GM19468 (cell line): ENCODE results near the gene SEMA3A.

Source experiments
- ATAC-seq: cut with Tn5 transposase; IDR thresholded peaks from one replicate; pipeline ENCODE4 v1.9.1; 2021; ENCODE audit warnings: mild to moderate bottlenecking, moderate library complexity, moderate number of reproducible peaks; ENCODE audit not compliant: unreplicated experiment; ENCODE audit errors: extremely low read depth

Gene SEMA3A

DNA sequence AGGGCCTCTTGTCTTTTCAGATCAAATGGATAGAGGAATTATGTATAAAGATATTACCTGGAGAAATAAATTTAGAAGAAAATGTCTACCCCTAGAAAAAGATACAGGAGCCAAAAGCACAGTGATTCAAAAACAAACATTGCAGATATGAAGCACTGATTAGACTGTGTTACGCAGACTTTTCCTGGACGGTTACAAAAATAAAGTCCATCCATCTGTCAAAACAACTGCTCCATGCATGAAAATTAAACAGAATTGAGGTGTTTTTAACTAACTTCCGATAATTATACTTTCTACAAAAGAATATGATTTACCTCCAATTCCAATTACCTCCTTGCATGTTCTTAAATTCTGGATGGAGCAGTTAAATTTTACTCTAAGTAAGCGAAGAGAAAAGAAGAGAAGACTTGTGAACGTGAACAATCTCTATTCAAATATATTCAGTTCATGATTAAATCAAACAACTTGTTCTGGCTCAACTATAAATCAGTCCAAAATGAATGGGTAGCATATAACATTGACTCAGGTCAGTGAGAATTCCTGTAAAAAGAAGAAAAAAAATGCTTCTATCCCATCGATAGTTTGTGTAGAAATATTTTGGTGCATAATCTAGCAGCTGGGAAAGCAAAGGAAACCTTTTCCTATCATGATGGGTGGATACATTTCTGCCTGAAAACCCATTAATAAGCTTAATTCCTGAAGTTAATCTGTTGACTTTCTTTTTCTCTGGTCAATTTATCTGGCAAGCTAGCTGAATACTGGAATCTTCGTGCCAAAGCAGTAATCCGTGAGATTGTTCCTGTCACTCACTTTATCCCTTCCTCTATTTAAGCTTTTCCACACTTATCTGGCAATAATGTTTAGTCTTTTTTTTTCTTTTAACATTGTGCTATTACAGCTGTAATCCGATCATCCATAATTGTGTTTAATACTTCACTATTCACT lies 80.4 kb downstream of the SEMA3A start:
- no peak for ATAC-seq

GRCh38 chr7:84113286-84113685 lies 81.3 kb downstream of the SEMA3A start:
- no peak for ATAC-seq

GRCh38 chr7:84112771-84113170 lies 81.8 kb downstream of the SEMA3A start:
- ATAC-seq, result no peak

- ATAC-seq, result no peak
Measured at GRCh38 chr7:84111842-84112241, 82.7 kb downstream of the SEMA3A start.

DNA sequence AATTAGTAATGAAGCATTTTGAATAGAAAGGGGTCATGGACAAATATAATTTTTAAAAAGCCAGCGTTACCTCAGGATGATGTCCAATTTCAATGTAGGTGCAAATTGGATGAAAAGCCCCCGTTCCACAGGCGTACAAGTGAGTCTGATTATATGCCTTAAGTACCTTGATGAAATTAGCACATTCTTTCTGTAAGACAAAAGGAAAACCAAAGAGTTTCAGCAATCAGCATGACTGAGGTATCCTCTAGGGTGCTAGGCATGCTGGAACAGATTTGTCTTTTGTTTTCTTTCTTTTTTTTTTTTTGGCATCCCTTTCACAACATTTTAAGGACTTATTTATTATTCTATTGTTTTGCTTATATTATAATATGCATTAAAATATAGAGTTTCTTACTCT lies 84.2 kb downstream of the SEMA3A start:
- no peak for ATAC-seq

- no peak for ATAC-seq
Measured at GRCh38 chr7:84108787-84109186, 85.8 kb downstream of the SEMA3A start.

- ATAC-seq, result no peak
Measured at GRCh38 chr7:84108119-84108518, 86.5 kb downstream of the SEMA3A start.

GRCh38 chr7:84107259-84107658 lies 87.3 kb downstream of the SEMA3A start:
- ATAC-seq, result no peak

DNA sequence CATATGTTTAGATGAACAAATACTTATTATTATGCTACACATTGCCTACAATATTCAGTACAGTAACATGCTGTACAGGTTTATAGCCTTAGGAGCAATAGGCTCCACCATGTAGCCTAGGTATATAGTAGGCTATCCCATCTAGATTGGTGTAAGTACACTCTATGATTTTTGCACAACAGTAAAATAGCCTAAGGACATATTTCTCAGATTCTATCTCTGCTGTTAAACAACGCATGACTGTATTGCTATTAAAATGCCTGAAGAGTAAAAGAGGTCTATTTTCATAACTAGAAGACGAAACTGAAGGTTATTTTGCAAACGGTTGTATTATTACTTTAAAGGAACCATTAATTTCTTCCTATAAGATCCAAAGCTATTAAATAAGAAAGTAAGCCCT lies 88.3 kb downstream of the SEMA3A start:
- no peak for ATAC-seq

- ATAC-seq, result no peak
Measured at GRCh38 chr7:84105586-84105985, 89.0 kb downstream of the SEMA3A start.

DNA sequence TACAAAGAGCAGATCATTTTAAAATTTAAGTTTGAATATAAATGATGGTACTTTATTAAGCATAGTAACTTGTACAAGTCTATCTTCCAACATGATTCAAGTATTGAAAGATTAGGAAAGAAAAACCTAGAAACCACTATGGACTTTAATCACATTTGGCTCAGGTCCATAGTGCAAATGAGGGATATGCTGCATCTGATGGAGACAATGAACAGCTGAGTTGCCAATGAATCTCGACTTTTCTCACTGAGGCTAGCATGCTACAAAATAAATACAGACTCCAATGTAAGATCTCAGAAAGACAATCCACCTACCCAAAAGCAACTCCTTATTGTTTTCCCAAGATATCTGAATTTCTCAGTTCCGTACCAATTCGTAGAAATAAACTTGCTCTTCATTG lies 89.8 kb downstream of the SEMA3A start:
- ATAC-seq, result no peak

DNA sequence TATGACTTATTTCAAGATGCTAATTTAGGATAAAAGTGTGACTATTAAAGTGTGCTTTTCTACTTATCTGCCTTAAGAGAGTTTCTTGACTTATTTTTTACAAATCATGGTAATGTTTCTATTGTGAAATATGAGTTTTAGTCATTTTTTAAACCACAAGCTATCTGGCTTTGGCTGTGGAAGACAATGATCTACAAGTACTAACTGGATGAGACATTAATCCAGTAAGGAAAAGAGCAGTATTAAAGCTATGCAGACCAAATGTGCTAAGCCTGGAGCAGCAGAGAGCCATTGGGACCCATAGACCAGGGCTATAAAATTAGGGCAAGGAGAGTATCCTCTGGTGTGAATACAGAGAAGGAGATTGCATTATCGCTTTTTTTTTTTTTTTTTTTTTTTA lies 92.4 kb downstream of the SEMA3A start:
- ATAC-seq, result no peak

GRCh38 chr7:84100866-84101265 lies 93.7 kb downstream of the SEMA3A start:
- no peak for ATAC-seq

DNA sequence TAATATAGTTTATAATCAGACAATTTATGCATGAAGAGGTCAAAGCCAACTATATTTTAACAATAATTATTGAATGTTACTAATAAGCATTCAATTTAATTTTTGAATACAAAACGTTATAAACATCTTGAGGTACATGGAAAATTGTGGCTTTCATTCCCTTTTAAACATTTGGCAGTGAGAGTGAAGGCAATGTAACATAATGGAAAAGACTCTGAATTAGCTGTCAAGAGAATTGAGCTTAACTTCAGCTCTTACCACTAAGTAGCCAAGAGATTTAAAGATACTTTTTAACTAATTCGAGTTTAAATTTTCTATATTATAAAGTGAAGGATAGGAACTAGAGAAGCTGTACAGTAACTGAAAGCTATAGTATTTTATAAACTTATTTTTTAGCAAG lies 98.6 kb downstream of the SEMA3A start:
- no peak for ATAC-seq

DNA sequence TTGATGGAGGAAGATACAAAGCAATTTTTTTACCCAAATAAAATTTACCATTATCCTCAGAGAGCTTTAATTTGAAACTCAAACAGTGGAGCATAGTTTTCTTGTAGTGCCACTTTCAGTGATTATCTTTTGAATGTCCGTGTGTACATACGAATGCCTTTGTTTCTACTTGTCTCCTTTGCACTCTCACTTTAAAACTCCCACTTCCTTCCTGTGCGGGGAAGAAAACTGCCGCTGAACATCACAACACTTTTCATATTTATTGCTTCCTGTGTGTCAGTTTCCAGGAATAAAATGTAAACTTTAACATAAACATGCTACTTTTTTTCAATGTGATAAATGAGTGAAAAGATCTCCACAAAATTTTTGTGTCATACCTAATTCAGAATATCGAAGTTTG lies 102.4 kb downstream of the SEMA3A start:
- ATAC-seq, result no peak

GRCh38 chr7:84091318-84091717 lies 103.3 kb downstream of the SEMA3A start:
- no peak for ATAC-seq

GRCh38 chr7:84088802-84089201 lies 105.8 kb downstream of the SEMA3A start:
- ATAC-seq, result no peak

- ATAC-seq, result no peak
Measured at GRCh38 chr7:84085998-84086397, 108.6 kb downstream of the SEMA3A start.

- ATAC-seq, result no peak
Measured at GRCh38 chr7:84085147-84085546, 109.4 kb downstream of the SEMA3A start.

- no peak for ATAC-seq
Measured at GRCh38 chr7:84083846-84084245, 110.7 kb downstream of the SEMA3A start.

DNA sequence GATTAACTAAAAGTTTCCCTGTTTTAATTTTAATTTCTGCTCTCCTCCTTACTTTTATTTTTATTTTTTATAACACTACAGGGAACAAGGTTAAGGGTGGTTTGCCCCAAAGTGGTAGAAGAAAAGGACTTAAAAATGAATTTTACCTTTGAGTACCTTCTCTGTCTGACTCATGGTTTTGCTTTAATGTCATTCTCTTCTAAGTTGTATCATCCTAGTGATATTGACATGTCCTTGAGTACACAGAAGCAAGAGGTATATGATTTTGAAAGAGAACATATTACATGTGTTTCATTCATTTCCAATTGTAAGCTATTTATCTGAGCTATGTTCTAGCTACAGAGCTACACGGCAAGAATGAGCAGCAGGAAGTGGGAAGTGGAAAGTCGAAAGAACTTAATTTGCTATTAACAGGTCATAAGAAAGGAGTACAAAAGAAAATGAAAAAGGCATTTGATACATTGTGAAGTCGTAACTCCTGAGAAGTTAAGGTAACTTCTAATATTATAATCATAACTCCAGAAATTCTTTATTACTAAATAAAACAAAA lies 112.5 kb downstream of the SEMA3A start:
- no peak for ATAC-seq

- ATAC-seq, result no peak
Measured at GRCh38 chr7:84077336-84077735, 117.3 kb downstream of the SEMA3A start.
